ENCODE results near the gene SLC17A9.

DNA sequence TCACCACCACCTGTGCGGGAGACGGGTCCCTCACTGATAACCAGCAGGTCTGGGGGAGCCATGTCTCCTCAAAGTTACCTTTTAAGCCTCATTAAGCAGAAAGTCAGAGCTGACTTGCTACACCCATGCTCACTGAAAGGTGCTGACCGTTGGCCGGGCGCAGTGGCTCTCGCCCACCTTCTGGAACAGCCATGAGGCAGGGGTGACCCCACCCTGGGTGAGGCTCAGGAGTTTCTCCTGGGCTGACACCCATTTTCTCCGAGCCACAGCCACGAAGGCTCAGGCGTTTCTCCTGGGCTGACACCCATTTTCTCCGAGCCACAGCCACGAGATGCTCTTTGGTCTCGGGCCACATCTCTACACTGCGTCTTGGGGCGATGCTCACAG is 44.1 kb downstream of the SLC17A9 start:
- TF ChIP-seq, protein P1, sequence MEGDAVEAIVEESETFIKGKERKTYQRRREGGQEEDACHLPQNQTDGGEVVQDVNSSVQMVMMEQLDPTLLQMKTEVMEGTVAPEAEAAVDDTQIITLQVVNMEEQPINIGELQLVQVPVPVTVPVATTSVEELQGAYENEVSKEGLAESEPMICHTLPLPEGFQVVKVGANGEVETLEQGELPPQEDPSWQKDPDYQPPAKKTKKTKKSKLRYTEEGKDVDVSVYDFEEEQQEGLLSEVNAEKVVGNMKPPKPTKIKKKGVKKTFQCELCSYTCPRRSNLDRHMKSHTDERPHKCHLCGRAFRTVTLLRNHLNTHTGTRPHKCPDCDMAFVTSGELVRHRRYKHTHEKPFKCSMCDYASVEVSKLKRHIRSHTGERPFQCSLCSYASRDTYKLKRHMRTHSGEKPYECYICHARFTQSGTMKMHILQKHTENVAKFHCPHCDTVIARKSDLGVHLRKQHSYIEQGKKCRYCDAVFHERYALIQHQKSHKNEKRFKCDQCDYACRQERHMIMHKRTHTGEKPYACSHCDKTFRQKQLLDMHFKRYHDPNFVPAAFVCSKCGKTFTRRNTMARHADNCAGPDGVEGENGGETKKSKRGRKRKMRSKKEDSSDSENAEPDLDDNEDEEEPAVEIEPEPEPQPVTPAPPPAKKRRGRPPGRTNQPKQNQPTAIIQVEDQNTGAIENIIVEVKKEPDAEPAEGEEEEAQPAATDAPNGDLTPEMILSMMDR (IDR thresholded peaks at IDR 0.05), result no peak
- TF ChIP-seq POLR2A (IDR thresholded peaks at IDR 0.05), result no peak

Data from heart left ventricle (tissue), 13 donors.